K562 (cell line): ENCODE measurements around the gene NUP153. TPM values are rescaled to one million over a fixed set of nuclear protein-coding genes. Genes with fewer than 3 reads are reported as not detected.

Source experiments
- ATF2 ChIP-seq: sonication (generic); formaldehyde crosslinking; IDR thresholded peaks from 2 replicates; pipeline ENCODE4 v1.8.1; 2022; ENCODE audit warnings: missing genetic modification reagents
- E2F8 ChIP-seq: fragments of 450-650 bp; IDR thresholded peaks from 2 replicates; pipeline ENCODE4 v1.7.1; 2018; ENCODE audit warnings: mild to moderate bottlenecking, low read depth; ENCODE audit not compliant: partially characterized antibody
- EGR1 ChIP-seq: fragments of 450-650 bp; conservative IDR thresholded peaks from 2 replicates; pipeline ENCODE4 v1.6.1; 2017; ENCODE audit warnings: mild to moderate bottlenecking
- FOXK2 ChIP-seq, 2 experiments: fragments of 450-650 bp; IDR thresholded peaks in 1 of 2; conservative IDR thresholded peaks in 1 of 2; 2 replicates each; pipeline ENCODE4 v1.6.1; 2016; ENCODE audit warnings: low read depth in 2 of 2, mild to moderate bottlenecking in 1 of 2
- KHSRP ChIP-seq: fragments of 450-650 bp; IDR thresholded peaks from 2 replicates; pipeline ENCODE4 v1.6.1; 2017
- NKRF ChIP-seq: fragments of 450-650 bp; IDR thresholded peaks from 2 replicates; pipeline ENCODE4 v1.6.1; 2016; ENCODE audit warnings: borderline replicate concordance
- STAT5A ChIP-seq: IDR thresholded peaks from 2 replicates; pipeline ENCODE4 v1.6.1; 2012; ENCODE audit warnings: low read length, inconsistent platforms, borderline replicate concordance
- UBTF ChIP-seq, 2 experiments: IDR thresholded peaks; 2 replicates each; pipeline ENCODE4 v1.6.1; 2012; ENCODE audit warnings: improper control_type of control experiment in 2 of 2, low read depth in 2 of 2, low read length in 2 of 2, borderline replicate concordance in 1 of 2
- ZNF175 ChIP-seq: fragments of 200-800 bp; sonication (Bioruptor generic); IDR thresholded peaks from 2 replicates; pipeline ENCODE4 v1.6.1; 2016; ENCODE audit warnings: low read depth, mild to moderate bottlenecking, missing genetic modification characterization, missing compliant biosample characterization
- polyA plus RNA-seq, 8 experiments: library from polyadenylated mRNA; depleted of rRNA in 4 of 8; stranded (reverse) in 5 of 8; unstranded in 3 of 8; fragments of >200 nt; fragmentation: Nextera tagmentation in 2 of 8; fragmentation: Illumina TruSeq in 1 of 8; extraction: Ambion mirVana in 2 of 8; extraction: Trizol in 1 of 8; gene quantifications; 2 replicates each; pipeline versions ENCODE4 v1.2.1 to v1.2.3, GENCODE V29; 2011 to 2014; ENCODE audit warnings: inconsistent platforms in 1 of 8, missing spikeins in 1 of 8
- total RNA-seq, 7 experiments: library from RNA; depleted of rRNA in 6 of 7; stranded (reverse); fragments of >200 nt in 6 of 7; fragmentation: Illumina TruSeq in 2 of 7; extraction: Trizol in 2 of 7; gene quantifications; 2 replicates each; pipeline versions ENCODE4 v1.2.1 to v1.2.3, GENCODE V29; 2011 to 2021; ENCODE audit warnings: low replicate concordance in 1 of 7
- TF ChIP-seq, protein P1 (sequence below): fragments of 250-450 bp; sonication (Bioruptor Pico); IDR thresholded peaks from 2 replicates; pipeline ENCODE4 v1.8.0; 2022; ENCODE audit warnings: inconsistent platforms
- TF ChIP-seq, protein P2 (sequence below): fragments of 250-450 bp; sonication (Bioruptor Pico); IDR thresholded peaks from 2 replicates; pipeline ENCODE4 v1.5.1; 2021; ENCODE audit warnings: mild to moderate bottlenecking

The NUP153 gene
- total and polyA plus RNA-seq, 9 of the 15 experiments (the other 6 are each of a cell fraction or from before 2014, with no cell fraction given), result 21.9 to 110 (median 84.8) TPM

DNA sequence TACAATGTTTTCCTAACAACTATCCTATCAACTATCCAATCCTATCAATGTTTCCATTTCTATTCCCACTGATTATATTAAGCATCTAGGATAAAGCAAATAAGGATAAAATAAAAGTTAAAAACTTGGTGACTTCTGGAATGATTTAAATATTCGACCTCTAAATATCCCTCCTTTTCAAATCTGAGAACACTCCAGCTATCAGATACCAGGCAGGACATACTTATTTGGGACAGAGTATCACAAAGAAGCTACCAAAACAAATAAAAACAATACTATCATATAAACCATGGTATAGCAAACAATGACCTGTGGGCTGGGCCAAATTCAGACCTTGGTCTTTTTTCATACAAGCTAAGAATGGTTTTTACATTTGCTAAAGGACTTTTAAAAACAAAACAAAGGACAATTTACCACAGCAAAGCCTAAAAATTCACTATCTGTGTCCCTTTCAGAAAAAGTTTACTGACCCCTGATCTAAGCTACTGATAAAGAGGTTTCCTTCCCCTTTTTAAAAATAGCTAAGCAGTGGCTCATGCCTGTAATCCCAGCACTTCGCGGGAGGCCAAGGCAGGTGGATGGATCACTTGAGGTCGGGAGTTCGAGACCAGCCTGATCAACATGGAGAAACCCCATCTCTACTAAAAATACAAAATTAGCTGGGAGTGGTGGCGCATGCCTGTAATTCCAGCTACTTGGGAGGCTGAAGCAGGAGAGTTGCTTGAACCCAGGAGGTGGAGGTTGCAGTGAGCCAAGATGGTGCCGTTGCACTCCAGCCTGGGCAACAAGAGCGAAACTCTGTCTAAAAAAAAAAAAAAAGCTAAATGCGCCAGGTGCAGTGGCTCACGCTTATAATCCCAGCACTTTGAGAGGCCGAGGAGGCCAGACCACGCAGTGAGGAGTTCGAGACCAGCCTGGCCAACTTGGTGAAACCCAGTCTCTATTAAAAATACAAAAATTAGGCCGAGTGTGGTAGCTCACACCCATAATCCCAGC is 6.0 kb downstream of the NUP153 start (continued):
- TF ChIP-seq NKRF (no peak), KHSRP (no peak), EGR1 (no peak), UBTF (IDR thresholded peaks at IDR 0.05; ENCODE audit: borderline replicate concordance in 1 of 2, low read depth in 2 of 2, low read length in 2 of 2) (no peak), STAT5A (no peak), ATF2 (CRISPR knock-in tag) (no peak), FOXK2 (conservative IDR thresholded peaks at IDR 0.05 in 1 of 2, IDR thresholded peaks at IDR 0.05 in 1 of 2; ENCODE audit: low read depth in 2 of 2) (no peak; a peak in 1 of 4 replicates), E2F8 (no peak), ZNF175 (CRISPR knock-in tag) (no peak)
- TF ChIP-seq, protein P1, sequence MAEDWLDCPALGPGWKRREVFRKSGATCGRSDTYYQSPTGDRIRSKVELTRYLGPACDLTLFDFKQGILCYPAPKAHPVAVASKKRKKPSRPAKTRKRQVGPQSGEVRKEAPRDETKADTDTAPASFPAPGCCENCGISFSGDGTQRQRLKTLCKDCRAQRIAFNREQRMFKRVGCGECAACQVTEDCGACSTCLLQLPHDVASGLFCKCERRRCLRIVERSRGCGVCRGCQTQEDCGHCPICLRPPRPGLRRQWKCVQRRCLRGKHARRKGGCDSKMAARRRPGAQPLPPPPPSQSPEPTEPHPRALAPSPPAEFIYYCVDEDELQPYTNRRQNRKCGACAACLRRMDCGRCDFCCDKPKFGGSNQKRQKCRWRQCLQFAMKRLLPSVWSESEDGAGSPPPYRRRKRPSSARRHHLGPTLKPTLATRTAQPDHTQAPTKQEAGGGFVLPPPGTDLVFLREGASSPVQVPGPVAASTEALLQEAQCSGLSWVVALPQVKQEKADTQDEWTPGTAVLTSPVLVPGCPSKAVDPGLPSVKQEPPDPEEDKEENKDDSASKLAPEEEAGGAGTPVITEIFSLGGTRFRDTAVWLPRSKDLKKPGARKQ (CRISPR knock-in tag), result no peak
- TF ChIP-seq, protein P2, sequence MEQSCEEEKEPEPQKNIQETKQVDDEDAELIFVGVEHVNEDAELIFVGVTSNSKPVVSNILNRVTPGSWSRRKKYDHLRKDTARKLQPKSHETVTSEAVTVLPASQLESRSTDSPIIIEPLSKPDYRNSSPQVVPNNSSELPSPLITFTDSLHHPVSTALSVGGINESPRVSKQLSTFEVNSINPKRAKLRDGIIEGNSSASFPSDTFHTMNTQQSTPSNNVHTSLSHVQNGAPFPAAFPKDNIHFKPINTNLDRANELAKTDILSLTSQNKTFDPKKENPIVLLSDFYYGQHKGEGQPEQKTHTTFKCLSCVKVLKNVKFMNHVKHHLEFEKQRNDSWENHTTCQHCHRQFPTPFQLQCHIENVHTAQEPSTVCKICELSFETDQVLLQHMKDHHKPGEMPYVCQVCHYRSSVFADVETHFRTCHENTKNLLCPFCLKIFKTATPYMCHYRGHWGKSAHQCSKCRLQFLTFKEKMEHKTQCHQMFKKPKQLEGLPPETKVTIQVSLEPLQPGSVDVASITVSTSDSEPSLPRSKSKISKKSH (CRISPR knock-in tag), result no peak
